H9 (cell line): ENCODE results near the gene PLCXD3. TPM values are rescaled to one million over a fixed set of nuclear protein-coding genes. Genes with fewer than 3 reads are reported as not detected.

Source experiments
- DNase-seq: peaks from one replicate; pipeline ENCODE4 v3.0.0-alpha.2; 2017
- H2AFZ ChIP-seq: one replicate; pipeline ENCODE4 v1.6.1; 2013; ENCODE audit warnings: mild to moderate bottlenecking, low read length, control low read depth, moderate library complexity
- H2AK5ac ChIP-seq: 2 replicates; pipeline ENCODE4 v1.6.1; 2013; ENCODE audit warnings: low read length, control low read depth, mixed read lengths; ENCODE audit not compliant: insufficient read length
- H2BK120ac ChIP-seq: one replicate; pipeline ENCODE4 v1.6.1; 2013; ENCODE audit warnings: low read depth, mild to moderate bottlenecking, low read length, control low read depth, inconsistent platforms; ENCODE audit not compliant: poor library complexity, severe bottlenecking
- H2BK12ac ChIP-seq: 2 replicates; pipeline ENCODE4 v1.6.1; 2013; ENCODE audit warnings: low read length, control low read depth, mixed read lengths, low read depth; ENCODE audit not compliant: insufficient read length
- H2BK15ac ChIP-seq: 2 replicates; pipeline ENCODE4 v1.6.1; 2013; ENCODE audit warnings: low read depth, low read length, control low read depth
- H2BK20ac ChIP-seq: one replicate; pipeline ENCODE4 v1.6.1; 2013; ENCODE audit warnings: low read depth, mild to moderate bottlenecking, low read length, control low read depth, inconsistent platforms; ENCODE audit not compliant: poor library complexity, severe bottlenecking
- H2BK5ac ChIP-seq: 2 replicates; pipeline ENCODE4 v1.6.1; 2013; ENCODE audit warnings: low read length, control low read depth, mixed read lengths; ENCODE audit not compliant: insufficient read length
- H3K14ac ChIP-seq: 2 replicates; pipeline ENCODE4 v1.6.1; 2013; ENCODE audit warnings: low read length, control low read depth; ENCODE audit not compliant: insufficient read depth
- H3K18ac ChIP-seq: 2 replicates; pipeline ENCODE4 v1.6.1; 2013; ENCODE audit warnings: low read depth, mild to moderate bottlenecking, mixed read lengths, low read length, control low read depth; ENCODE audit not compliant: insufficient read length
- H3K23ac ChIP-seq: 2 replicates; pipeline ENCODE4 v1.6.1; 2013; ENCODE audit warnings: low read length, control low read depth, mixed read lengths, low read depth; ENCODE audit not compliant: insufficient read length
- H3K23me2 ChIP-seq: 2 replicates; pipeline ENCODE4 v1.6.1; 2013; ENCODE audit warnings: low read depth, mild to moderate bottlenecking, mixed read lengths, low read length, control low read depth; ENCODE audit not compliant: insufficient read length, poor library complexity, severe bottlenecking
- H3K27ac ChIP-seq: 2 replicates; pipeline ENCODE4 v1.5.1; 2013; ENCODE audit warnings: low read length, control low read depth, mixed read lengths, low read depth; ENCODE audit not compliant: insufficient read length
- H3K27me3 ChIP-seq: 2 replicates; pipeline ENCODE4 v1.6.1; 2013; ENCODE audit warnings: low read length, control low read depth, inconsistent platforms; ENCODE audit not compliant: insufficient read depth
- H3K4ac ChIP-seq: 2 replicates; pipeline ENCODE4 v1.6.1; 2013; ENCODE audit warnings: low read depth, mild to moderate bottlenecking, control low read depth, inconsistent platforms, low read length, moderate library complexity
- H3K4me1 ChIP-seq: 2 replicates; pipeline ENCODE4 v1.6.1; 2013; ENCODE audit warnings: low read length, control low read depth, inconsistent platforms; ENCODE audit not compliant: insufficient read depth
- H3K4me2 ChIP-seq: 2 replicates; pipeline ENCODE4 v1.6.1; 2013; ENCODE audit warnings: low read length, control low read depth, mixed read lengths; ENCODE audit not compliant: insufficient read length, insufficient read depth
- H3K56ac ChIP-seq: 2 replicates; pipeline ENCODE4 v1.6.1; 2013; ENCODE audit warnings: low read depth, mild to moderate bottlenecking, mixed read lengths, low read length, control low read depth; ENCODE audit not compliant: insufficient read length
- H3K79me1 ChIP-seq: 2 replicates; pipeline ENCODE4 v1.6.1; 2013; ENCODE audit warnings: low read depth, mild to moderate bottlenecking, moderate library complexity, low read length, control low read depth, inconsistent platforms; ENCODE audit not compliant: insufficient read depth, poor library complexity, severe bottlenecking
- H3K79me2 ChIP-seq: 2 replicates; pipeline ENCODE4 v1.6.1; 2013; ENCODE audit warnings: low read length, control low read depth, inconsistent platforms; ENCODE audit not compliant: insufficient read depth
- H3K9ac ChIP-seq: 2 replicates; pipeline ENCODE4 v1.6.1; 2013; ENCODE audit warnings: low read length, control low read depth, mixed read lengths; ENCODE audit not compliant: insufficient read length; ENCODE audit errors: extremely low read depth
- H3K9me3 ChIP-seq: one replicate; pipeline ENCODE4 v1.6.1; 2013; ENCODE audit warnings: low read depth, low read length, inconsistent platforms; ENCODE audit not compliant: control insufficient read depth
- H3T11ph ChIP-seq: one replicate; pipeline ENCODE4 v1.6.1; 2013; ENCODE audit warnings: mild to moderate bottlenecking, low read length, control low read depth, inconsistent platforms
- H4K20me1 ChIP-seq: one replicate; pipeline ENCODE4 v1.6.1; 2013; ENCODE audit not compliant: control insufficient read depth, insufficient read length, insufficient read depth
- H4K5ac ChIP-seq: 2 replicates; pipeline ENCODE4 v1.6.1; 2013; ENCODE audit warnings: low read depth, mild to moderate bottlenecking, mixed read lengths, low read length, control low read depth; ENCODE audit not compliant: insufficient read length
- H4K8ac ChIP-seq: replicated peaks from 2 replicates; pipeline ENCODE4 v1.6.1; 2013; ENCODE audit warnings: low read length, control low read depth, mixed read lengths, low read depth; ENCODE audit not compliant: insufficient read length
- H4K91ac ChIP-seq: 2 replicates; pipeline ENCODE4 v1.6.1; 2013; ENCODE audit warnings: low read depth, mild to moderate bottlenecking, moderate library complexity, mixed read lengths, low read length, control low read depth; ENCODE audit not compliant: insufficient read length
- H3K27ac Mint-ChIP-seq, 3 experiments: 2 replicates in 2 of 3; 3 replicates in 1 of 3; pipeline ENCODE4 v1.8.0; 2020 to 2021; ENCODE audit warnings: mixed read lengths in 3 of 3, mild to moderate bottlenecking in 1 of 3, moderate library complexity in 1 of 3
- H3K27me3 Mint-ChIP-seq: 2 replicates; pipeline ENCODE4 v1.8.0; 2021; ENCODE audit warnings: low read depth, mild to moderate bottlenecking, moderate library complexity, mixed read lengths
- H3K36me3 Mint-ChIP-seq, 3 experiments: 2 replicates in 2 of 3; 3 replicates in 1 of 3; pipeline ENCODE4 v1.8.0; 2020 to 2021; ENCODE audit warnings: low read depth in 3 of 3, mixed read lengths in 3 of 3; ENCODE audit not compliant: insufficient read depth in 1 of 3
- H3K4me1 Mint-ChIP-seq, 2 experiments: 2 replicates each; pipeline ENCODE4 v1.8.0; 2020; ENCODE audit warnings: mixed read lengths in 2 of 2
- H3K4me3 Mint-ChIP-seq, 2 experiments: 2 replicates in 1 of 2; 3 replicates in 1 of 2; pipeline ENCODE4 v1.8.0; 2020 to 2021; ENCODE audit warnings: mild to moderate bottlenecking in 2 of 2, mixed read lengths in 2 of 2, moderate library complexity in 1 of 2
- H3K9me3 Mint-ChIP-seq, 2 experiments: 2 replicates in 1 of 2; 3 replicates in 1 of 2; pipeline ENCODE4 v1.8.0; 2020; ENCODE audit warnings: mild to moderate bottlenecking in 2 of 2, mixed read lengths in 2 of 2, moderate library complexity in 1 of 2
- CTCF ChIP-seq: fragments of 200-600 bp; sonication (generic); conservative IDR thresholded peaks from 3 replicates; pipeline ENCODE4 v1.8.0; 2021; ENCODE audit warnings: antibody characterized with exemption, mild to moderate bottlenecking
- WGBS: extraction: QIAGEN DNeasy Blood & Tissue Kit; methylation state at CpG from one replicate; pipeline ENCODE4 v1.1.7; 2013; ENCODE audit warnings: missing lambda C conversion rate, low lambda C conversion rate, mixed read lengths; ENCODE audit not compliant: insufficient read length; ENCODE audit errors: extremely low coverage; 5-methylcytosine and 5-hydroxymethylcytosine counted together
- total RNA-seq: library from RNA; stranded (reverse); gene quantifications from 2 replicates; pipeline ENCODE4 v1.2.1, GENCODE V29; 2021

Gene PLCXD3
- total RNA-seq, 1 experiment from 2014 or later = not detected

DNA sequence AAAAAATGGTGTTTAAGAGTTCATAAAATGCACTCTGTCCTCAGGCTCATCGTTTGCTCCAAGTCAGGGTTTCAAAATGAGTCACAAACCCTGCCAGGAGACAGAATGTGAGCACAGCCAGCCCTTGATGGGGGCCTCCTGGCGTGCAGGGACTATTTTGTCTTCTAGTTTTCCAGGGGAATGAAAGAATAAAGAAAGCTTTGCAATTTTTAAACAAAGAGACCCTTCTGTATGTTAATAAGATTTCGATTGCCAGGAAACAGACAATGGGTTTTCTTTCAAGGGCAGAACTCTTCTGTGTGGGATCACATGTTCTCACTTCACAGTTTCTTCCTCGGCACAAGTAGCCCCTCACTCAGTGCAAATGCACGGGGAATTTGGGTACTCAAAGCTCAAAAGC is 175.6 kb downstream of the PLCXD3 start:
- H3K27me3 Mint-ChIP-seq = no peaks in the 10 kb centered on the region
- H4K8ac ChIP-seq = no peak overlapping the region
- no peak overlapping the region for H3K4ac ChIP-seq
- H3K79me1 ChIP-seq = no peaks in the 10 kb centered on the region
- no peaks in the 10 kb centered on the region for H4K20me1 ChIP-seq
- no peak for TF ChIP-seq CTCF
- no peak overlapping the region for H2BK15ac ChIP-seq
- DNase-seq = no peak
- H4K5ac ChIP-seq = no peak overlapping the region
- no peak overlapping the region for H4K91ac ChIP-seq
- no peak overlapping the region for H3K27ac ChIP-seq
- no peaks in the 10 kb centered on the region for H3K23me2 ChIP-seq
- no peak overlapping the region for H3K4me3 Mint-ChIP-seq
- WGBS = no CpG with 5 or more reads among the region's 5 CpGs
- H3K9ac ChIP-seq = no peak overlapping the region
- H3K4me1 Mint-ChIP-seq = peaks cover 10 to 17% of the 10 kb centered on the region in 2 experiments
- H3K4me1 ChIP-seq = peaks cover 3% of the 10 kb centered on the region; the same call in 1 of the 2 replicates
- no peak overlapping the region for H3K27ac Mint-ChIP-seq
- H3K9me3 ChIP-seq = no peaks in the 10 kb centered on the region
- H3K27me3 ChIP-seq = no peaks in the 10 kb centered on the region
- H2BK20ac ChIP-seq = no peak overlapping the region
- H3K23ac ChIP-seq = no peak overlapping the region
- H3K79me2 ChIP-seq = no peaks in the 10 kb centered on the region
- no peak overlapping the region for H2AK5ac ChIP-seq
- no peak overlapping the region for H2BK12ac ChIP-seq
- H3K9me3 Mint-ChIP-seq = peaks cover 0 to 4% of the 10 kb centered on the region in 2 experiments; a peak in 2 of 5 replicates
- no peak overlapping the region for H3K18ac ChIP-seq
- no peak overlapping the region for H2AFZ ChIP-seq
- no peak overlapping the region for H3K14ac ChIP-seq
- no peak overlapping the region for H3K56ac ChIP-seq
- no peak overlapping the region for H3T11ph ChIP-seq
- 0 out of 7 replicates have a peak, but pooled peaks cover 0 to 3% (median 0%) of the 10 kb centered on the region in 3 experiments for H3K36me3 Mint-ChIP-seq
- H3K4me2 ChIP-seq = no peak overlapping the region
- no peak overlapping the region for H2BK5ac ChIP-seq
- no peak overlapping the region for H2BK120ac ChIP-seq
